Skeletal muscle cell (primary cell): ENCODE measurements around the gene NLGN1.

Experiments used
- DNase-seq: peaks from one replicate; pipeline ENCODE4 v3.0.0-alpha.2; 2010; ENCODE audit warnings: low read depth
- H3K4me3 ChIP-seq: 2 replicates; pipeline ENCODE4 v1.5.1; 2011; ENCODE audit warnings: low read depth, mild to moderate bottlenecking, control low read depth, low read length, moderate library complexity

Gene NLGN1

DNA sequence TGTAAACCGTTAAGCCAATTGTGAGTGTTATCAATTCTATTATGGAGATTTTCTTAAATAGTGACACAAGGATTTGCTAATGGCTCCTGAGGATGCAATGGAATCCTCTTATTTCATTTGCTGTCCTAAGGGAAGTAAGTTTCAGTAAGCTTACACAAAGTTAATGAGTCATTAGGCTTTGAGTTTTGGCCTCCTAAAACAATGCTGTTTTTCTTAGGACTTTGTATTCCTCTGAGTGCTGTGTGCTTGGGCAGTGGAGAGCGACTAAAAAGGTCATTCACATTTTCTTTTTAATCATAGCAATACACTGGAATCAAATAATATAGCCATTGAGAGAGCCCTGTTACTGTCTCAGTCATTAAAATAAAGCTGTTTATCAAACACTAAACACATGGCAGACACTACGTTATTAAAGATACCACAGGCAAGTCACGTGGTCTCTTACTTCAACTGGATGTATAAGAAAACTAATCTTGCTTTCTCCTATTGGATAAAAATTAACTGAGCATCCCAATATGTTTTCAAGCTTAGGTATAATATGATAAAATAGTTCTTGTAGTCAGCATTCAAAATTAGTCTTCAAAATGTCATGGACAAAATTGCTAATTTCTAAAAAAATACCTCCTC is 290.8 kb downstream of the NLGN1 start:
- DNase-seq = no peak
- no peak overlapping the region for H3K4me3 ChIP-seq

DNA sequence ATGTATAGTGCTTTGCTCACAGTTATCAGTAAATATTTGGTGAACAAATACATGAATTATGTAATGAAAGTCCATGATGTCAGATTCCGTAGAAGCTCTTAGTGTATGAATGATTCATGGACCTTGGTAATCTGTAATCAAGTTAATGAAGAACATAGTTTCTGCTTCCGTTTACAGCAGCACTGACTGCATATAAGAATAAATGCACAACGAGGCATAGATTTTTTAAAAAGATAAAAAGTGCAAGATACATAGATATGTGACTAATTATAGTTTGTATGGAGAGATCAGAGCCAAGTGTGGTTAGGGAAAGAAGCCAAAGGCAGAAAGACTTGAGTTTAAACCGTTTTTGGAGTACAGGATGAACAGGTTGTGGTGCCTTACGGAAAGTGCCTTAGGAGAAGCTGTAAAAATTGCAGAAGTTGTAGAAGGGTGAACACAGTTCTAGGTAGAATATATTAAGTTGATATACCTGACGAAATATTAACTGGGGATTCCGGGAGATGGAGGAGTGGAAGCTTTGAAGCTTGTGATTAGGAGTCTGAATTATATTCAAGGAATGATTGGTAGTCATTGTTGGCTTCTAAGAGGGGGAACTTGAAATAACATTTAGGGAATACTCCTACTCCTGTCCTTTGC is 293.1 kb downstream of the NLGN1 start:
- no peak overlapping the region for H3K4me3 ChIP-seq
- DNase-seq = no peak

DNA sequence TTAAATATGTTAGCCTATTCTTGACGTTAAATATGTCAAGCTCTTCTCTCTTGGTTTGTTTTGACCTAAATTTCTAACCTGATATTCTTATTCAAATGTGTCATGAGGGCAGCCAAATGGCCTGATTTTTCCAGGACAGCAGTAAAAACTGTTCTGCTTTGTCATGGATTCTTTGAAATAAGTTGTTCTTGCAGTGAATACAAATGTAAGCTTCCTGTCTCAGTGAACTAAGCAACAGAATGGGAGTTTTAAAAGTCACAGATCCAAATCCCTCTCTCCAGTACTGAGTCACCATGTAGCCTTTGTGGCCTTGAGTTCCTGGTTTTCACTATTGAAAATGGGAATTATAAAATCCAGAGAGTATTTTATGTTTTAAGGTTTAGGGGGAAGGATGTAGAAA is 301.8 kb downstream of the NLGN1 start:
- no peak for DNase-seq
- H3K4me3 ChIP-seq = no peak overlapping the region

- no peak for DNase-seq
- H3K4me3 ChIP-seq = no peak overlapping the region
Observed at GRCh38 chr3:173700336-173700735, 302.8 kb downstream of the NLGN1 start.

GRCh38 chr3:173702561-173702960 is 305.0 kb downstream of the NLGN1 start:
- no peak overlapping the region for H3K4me3 ChIP-seq
- no peak for DNase-seq

DNA sequence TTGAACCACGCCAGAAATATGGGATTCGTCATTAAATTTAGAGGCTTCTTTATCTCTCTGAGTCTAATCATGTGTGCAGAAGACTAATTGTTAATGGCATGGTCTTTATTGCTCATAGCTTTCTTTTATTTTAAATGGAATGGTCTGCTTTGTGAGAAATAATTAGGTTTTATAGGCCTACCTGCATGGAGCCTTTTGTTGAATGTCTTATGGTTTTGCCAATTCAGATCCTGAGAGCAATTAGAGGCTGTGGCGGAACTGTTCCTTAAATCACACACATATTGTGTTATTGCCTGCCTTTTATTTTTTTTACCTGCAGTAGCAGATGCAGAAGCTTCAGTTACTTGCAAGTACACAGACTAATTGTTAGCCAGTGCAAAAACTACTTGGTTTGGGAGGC is 306.2 kb downstream of the NLGN1 start:
- DNase-seq = no peak
- no peak overlapping the region for H3K4me3 ChIP-seq

- DNase-seq = no peak
Observed at GRCh38 chr3:173706630-173707029, 309.1 kb downstream of the NLGN1 start.

DNA sequence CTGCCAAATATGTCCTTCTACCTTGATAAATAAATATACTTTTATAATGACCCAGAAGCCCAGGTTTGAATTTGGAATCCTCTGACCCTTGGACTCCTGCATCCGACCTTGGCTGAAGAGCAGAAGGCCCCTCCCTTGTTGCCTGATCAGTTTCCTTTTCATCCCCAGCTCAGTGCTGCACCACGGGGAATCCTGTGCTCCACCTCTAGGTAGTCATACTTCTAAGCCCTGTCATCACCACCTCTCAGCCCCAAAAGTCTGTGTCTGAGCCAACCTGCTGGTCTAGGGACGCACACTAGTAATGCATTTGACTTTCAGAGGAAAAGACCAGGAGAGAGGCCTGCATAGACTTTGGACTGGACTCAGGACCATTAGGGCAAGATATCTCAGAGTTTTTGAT is 310.6 kb downstream of the NLGN1 start:
- DNase-seq = no peak
- no peak overlapping the region for H3K4me3 ChIP-seq

More at GRCh38 chr3:173706630-173707029, 309.1 kb downstream of the NLGN1 start:
- H3K4me3 ChIP-seq = no peak overlapping the region

GRCh38 chr3:173709026-173709425 is 311.5 kb downstream of the NLGN1 start:
- no peak overlapping the region for H3K4me3 ChIP-seq
- DNase-seq = peak; percentile 31

- no peak for DNase-seq
- no peak overlapping the region for H3K4me3 ChIP-seq
Observed at GRCh38 chr3:173711619-173712018, 314.1 kb downstream of the NLGN1 start.

DNA sequence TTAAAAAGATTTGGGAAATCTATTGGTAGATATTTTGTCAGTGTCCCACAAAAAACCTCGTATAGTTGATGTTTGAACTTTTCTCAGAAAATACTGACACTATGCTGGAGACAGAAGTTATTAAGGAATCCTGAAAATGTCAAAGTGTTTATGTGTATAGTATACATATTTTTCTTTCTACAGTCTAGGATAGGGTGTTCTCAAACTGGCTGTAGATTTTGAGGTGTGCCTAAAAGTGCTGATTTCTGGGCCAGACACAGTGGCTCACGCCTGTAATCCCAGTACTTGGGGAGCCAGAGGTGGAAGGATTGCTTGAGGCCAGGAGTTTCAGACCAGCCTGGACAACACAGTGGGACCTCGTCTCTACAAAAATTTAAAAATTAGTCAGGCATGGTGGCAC is 322.0 kb downstream of the NLGN1 start:
- DNase-seq = no peak
- no peak overlapping the region for H3K4me3 ChIP-seq

GRCh38 chr3:173725507-173725906 is 328.0 kb downstream of the NLGN1 start:
- H3K4me3 ChIP-seq = no peak overlapping the region
- DNase-seq = no peak

GRCh38 chr3:173730391-173730790 is 332.8 kb downstream of the NLGN1 start:
- no peak overlapping the region for H3K4me3 ChIP-seq
- no peak for DNase-seq

- H3K4me3 ChIP-seq = no peak overlapping the region
- DNase-seq = no peak
Observed at GRCh38 chr3:173732237-173732636, 334.7 kb downstream of the NLGN1 start.

DNA sequence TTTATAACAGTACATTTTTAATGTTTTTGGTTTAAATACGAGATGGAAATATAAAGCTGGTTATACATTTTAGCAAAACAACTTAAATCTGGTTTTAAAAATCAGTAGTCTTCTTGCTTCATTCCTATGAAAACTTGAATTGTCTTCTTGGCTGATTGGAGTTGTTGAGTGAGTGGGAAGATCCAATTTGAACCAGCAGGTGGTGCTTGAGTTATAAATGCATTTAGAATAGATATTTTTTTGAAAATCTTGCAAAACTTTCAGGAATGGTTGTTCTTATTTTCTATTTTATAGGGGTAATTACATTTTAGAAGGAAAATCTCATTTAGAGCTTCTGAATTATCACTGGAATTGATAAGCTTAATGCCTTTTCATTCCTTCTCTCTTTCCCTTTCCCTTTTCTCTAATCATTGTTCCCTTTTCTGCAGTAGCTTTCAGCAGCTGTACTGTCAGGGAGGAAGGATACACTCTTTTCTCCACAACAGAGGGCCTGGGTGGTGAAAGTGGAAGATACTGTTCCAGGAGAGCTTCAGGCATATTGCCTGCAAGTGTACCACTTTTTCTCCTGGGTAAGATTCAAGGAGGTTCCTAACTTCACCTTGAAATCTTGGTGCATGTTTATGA is 335.6 kb downstream of the NLGN1 start:
- DNase-seq = no peak
- no peak overlapping the region for H3K4me3 ChIP-seq

GRCh38 chr3:173734473-173734872 is 336.9 kb downstream of the NLGN1 start:
- no peak for DNase-seq
- H3K4me3 ChIP-seq = no peak overlapping the region

- no peak for DNase-seq
- H3K4me3 ChIP-seq = no peak overlapping the region
Observed at GRCh38 chr3:173734895-173735294, 337.4 kb downstream of the NLGN1 start.

DNA sequence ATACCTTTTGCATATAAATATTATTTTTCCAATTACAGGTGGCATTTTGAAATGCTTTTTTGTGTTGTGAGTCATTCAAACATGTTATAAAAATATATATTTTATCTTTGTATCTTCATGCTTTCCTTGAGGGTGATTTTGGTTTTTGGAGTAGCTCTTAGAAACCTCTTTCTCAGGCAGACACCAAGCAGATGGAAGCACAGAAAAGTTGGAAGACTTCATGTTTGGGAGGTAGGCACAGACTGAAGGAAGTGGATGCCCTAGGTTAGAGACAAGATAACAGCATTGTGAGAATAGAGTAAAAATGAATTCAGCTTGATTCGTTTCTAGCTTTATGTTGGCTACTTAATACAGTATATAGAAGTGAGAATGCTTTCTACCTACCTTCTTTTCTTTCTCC is 338.3 kb downstream of the NLGN1 start:
- no peak overlapping the region for H3K4me3 ChIP-seq
- DNase-seq = no peak

- H3K4me3 ChIP-seq = no peak overlapping the region
- DNase-seq = no peak
Observed at GRCh38 chr3:173737167-173737808, 339.7 kb downstream of the NLGN1 start.

DNA sequence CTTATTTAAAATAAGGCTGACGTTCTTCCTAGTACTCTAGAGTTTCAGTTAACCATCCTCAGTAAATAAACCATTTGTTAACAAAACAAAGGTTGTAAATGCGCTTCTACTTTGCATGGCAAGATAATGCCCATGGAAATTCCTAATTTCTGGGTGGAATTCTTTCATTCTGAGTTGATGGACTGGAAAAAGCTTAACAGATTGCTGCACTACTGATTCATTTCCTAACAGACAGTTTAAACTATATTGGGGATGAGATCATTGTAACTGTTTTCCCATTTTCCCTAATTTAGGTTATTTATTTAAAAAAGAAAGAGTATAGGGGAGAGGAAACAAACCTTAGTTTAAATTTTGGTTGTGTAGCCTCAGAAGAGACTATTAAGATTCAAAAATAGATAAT is 342.2 kb downstream of the NLGN1 start:
- DNase-seq = no peak
- H3K4me3 ChIP-seq = no peak overlapping the region

DNA sequence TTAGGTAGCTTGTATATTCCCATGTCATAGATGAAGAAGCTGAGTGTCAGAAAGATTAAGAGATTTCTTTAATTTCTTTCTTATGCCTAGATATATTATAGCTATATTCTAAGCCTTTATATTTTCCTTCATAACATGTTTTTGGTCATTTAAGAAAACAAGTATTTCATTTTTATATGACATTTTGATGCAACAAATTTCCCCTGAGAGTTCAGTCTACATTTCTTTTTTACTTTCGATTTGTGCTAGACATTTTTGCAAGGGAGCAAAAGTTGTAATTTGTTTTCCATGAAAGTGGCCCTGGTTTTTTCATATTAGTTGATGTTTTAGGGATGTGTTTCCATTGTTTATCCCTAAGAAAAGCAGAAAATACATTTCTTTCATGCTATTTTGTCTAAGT is 344.9 kb downstream of the NLGN1 start:
- DNase-seq = no peak
- no peak overlapping the region for H3K4me3 ChIP-seq
